KOPT-K1 (cell line): ENCODE results near the gene DENND1A.

ENCODE experiments used
- H3K27ac ChIP-seq: fragments of 200-600 bp; sonication (generic); 2 replicates; pipeline ENCODE4 v1.5.1; 2016; ENCODE audit warnings: antibody characterized with exemption, mild to moderate bottlenecking, low read depth, low read length; ENCODE audit not compliant: poor library complexity, severe bottlenecking
- H3K36me3 ChIP-seq: fragments of 200-600 bp; sonication (generic); 2 replicates; pipeline ENCODE4 v1.5.1; 2017; ENCODE audit warnings: antibody characterized with exemption, mild to moderate bottlenecking, low read length, moderate library complexity; ENCODE audit not compliant: insufficient read depth
- H3K9me3 ChIP-seq: fragments of 200-600 bp; sonication (generic); 2 replicates; pipeline ENCODE4 v1.5.1; 2017; ENCODE audit warnings: antibody characterized with exemption, low read length, mild to moderate bottlenecking; ENCODE audit not compliant: insufficient read depth, poor library complexity, severe bottlenecking

The DENND1A gene

DNA sequence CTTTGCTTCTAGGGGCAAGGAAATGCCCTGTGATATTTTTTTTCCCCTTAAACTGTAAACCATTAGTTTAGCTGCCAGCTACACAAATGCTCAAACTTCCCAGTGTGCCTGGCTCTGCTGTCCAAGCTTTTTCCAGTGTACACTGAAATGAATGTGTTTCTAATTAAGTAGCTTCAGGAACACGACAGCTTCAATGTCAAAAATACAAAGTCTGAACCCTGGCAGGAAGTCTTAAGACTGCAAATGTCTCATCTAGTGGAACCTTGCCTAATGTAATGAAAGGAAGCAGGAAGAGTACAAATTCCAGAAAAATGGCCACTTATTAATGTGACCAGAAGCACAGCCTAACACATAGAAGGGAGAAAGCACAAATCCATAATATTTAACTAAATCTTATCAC lies 318.7 kb downstream of the DENND1A start:
- H3K9me3 ChIP-seq: no peaks in the 10 kb centered on the region
- no peaks in the 10 kb centered on the region for H3K36me3 ChIP-seq
- H3K27ac ChIP-seq: no peak overlapping the region

DNA sequence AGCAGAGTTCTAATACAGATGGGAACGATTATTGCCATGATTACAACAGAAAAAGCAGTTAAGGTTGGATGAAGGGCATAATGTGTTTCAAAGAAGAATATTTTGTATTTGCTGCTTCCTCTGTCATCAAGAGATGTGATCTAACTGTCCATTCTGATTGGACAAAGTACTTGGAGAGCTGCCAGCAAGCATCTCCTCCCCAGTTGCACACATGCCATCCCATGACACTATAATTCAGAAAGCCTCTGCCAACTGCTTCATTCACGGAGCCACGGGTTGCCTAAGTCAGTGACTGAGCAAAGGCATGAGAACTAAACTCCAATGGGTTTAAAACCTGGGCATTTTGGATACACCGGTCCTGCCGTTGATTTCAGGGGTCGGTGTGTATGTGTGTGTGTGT lies 320.1 kb downstream of the DENND1A start:
- no peak overlapping the region for H3K27ac ChIP-seq
- no peaks in the 10 kb centered on the region for H3K9me3 ChIP-seq
- H3K36me3 ChIP-seq: no peaks in the 10 kb centered on the region

DNA sequence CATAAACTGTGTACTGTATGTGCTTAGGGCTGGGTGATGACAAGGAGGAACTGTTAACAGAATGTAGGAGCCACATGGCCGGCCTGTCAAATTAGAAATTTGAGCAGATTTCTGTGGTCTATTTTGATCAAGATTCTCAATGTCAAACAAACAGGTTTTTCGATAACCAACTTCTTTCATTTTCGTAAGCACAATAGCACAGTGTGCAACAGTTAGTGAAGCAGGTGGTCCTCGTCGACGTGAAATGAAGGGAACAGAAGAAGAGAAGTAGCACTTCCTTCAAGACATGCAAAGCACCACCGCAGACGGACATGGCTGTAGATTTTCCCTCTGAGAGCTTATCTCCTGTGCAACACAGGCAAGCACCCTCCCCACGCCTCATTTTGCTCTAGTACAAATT lies 321.8 kb downstream of the DENND1A start:
- H3K36me3 ChIP-seq: no peaks in the 10 kb centered on the region
- no peaks in the 10 kb centered on the region for H3K9me3 ChIP-seq
- no peak overlapping the region for H3K27ac ChIP-seq

GRCh38 chr9:123607479-123607878 lies 322.4 kb downstream of the DENND1A start:
- H3K9me3 ChIP-seq: no peaks in the 10 kb centered on the region
- H3K36me3 ChIP-seq: no peaks in the 10 kb centered on the region
- no peak overlapping the region for H3K27ac ChIP-seq

- Histone ChIP-seq H3K9me3 (no peaks in the 10 kb centered on the region), H3K27ac (no peak overlapping the region), H3K36me3 (no peaks in the 10 kb centered on the region)
Observed at GRCh38 chr9:123606141-123606540, 323.8 kb downstream of the DENND1A start.

- Histone ChIP-seq H3K27ac (no peak overlapping the region), H3K36me3 (no peaks in the 10 kb centered on the region)
Observed at GRCh38 chr9:123605286-123605685, 324.6 kb downstream of the DENND1A start.

GRCh38 chr9:123604861-123605260 lies 325.1 kb downstream of the DENND1A start:
- H3K27ac ChIP-seq: no peak overlapping the region
- H3K9me3 ChIP-seq: no peaks in the 10 kb centered on the region
- H3K36me3 ChIP-seq: no peaks in the 10 kb centered on the region

More at GRCh38 chr9:123605286-123605685, 324.6 kb downstream of the DENND1A start:
- no peaks in the 10 kb centered on the region for H3K9me3 ChIP-seq

GRCh38 chr9:123601828-123602227 lies 328.1 kb downstream of the DENND1A start:
- Histone ChIP-seq H3K9me3 (no peaks in the 10 kb centered on the region), H3K27ac (no peak overlapping the region), H3K36me3 (no peaks in the 10 kb centered on the region)

DNA sequence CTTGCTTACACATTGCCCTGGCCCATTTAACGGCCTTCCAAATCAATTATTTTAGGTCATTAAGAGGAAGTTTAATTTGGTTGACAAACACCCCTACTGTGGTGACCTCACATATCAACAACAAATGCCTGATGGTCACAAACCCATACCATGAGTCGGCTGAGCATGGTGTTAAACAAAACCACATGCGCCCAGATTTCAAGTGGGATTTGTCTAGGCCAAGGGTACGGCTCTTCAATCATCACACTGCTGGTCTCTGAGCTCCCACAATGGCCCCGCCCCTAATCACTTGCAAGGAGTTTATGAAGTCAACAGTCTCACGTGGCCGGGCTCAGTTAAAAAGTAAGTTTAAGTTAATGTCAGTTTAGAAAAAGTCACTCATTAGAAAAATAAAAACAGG lies 330.1 kb downstream of the DENND1A start:
- no peak overlapping the region for H3K27ac ChIP-seq
- no peaks in the 10 kb centered on the region for H3K36me3 ChIP-seq
- no peaks in the 10 kb centered on the region for H3K9me3 ChIP-seq

DNA sequence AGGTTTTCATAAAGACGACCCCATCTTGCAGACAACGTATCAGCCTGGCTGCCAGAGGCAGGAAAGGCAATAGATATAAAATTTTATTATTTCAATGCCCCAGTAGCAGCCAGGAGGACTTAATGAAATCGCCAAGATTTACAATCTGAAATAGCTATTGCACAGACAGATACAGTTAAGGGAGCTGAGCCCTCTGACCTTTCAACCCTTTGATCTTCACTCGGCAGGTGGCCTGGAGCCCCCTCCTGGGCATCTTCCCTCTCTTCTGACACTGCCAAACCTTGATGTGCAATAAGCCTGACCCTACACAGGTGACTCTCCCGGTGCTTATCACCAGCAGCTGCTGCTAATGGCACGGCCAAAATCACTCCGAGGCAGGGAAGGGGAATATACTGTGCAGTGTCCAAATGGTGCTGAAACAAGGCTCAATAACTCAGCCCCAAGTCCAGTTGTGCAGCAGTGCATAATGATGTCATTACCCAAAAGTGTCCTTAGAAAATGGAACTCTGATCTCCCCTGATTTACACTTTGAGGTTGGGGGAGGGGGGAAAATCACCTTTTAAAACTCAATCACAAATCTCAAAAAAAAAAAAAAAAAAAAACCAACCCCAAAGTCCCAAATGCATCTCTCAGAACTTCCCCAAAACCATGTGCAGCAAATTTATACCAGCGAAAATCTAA lies 331.9 kb downstream of the DENND1A start:
- no peaks in the 10 kb centered on the region for H3K9me3 ChIP-seq
- H3K27ac ChIP-seq: no peak overlapping the region
- no peaks in the 10 kb centered on the region for H3K36me3 ChIP-seq

DNA sequence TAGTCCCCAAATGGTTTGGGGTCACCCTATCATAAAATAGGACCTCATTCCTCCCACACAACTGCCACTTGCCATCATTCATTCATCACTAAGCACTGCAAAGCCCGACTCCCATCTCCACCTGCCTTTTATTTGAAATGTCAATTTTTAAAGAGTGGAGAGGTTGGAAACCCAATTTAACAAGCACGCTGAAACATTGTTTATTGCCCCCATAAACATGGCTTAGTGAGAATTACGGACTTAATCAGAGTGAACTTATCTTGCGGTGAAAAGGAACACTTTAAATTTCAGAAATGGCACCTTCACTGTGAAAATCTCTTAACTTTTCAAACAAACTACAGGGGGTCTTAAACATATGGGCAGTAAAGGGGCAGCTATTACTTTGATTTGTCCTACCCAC lies 332.9 kb downstream of the DENND1A start:
- no peaks in the 10 kb centered on the region for H3K36me3 ChIP-seq
- H3K9me3 ChIP-seq: no peaks in the 10 kb centered on the region
- H3K27ac ChIP-seq: no peak overlapping the region

DNA sequence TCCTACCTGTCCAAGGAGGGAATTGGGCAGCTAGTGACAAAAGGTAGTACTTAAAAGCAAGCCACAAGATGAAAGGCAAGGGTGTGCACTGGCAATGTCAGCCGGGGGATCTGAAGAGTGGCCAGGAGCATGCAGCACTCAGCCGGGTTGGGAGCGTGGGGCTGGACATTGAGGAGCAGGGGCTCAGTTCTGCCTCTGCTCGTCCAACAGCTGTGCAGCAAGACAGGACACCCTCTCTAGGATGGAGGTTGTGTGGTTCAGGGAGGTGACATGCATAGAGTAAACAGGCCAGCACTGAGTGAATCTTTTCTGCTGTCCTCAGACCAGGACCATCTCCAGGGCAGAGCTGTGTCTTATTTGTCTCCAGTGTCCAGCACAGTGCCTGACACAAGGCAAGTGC lies 338.6 kb downstream of the DENND1A start:
- Histone ChIP-seq H3K9me3 (peaks cover 16% of the 10 kb centered on the region), H3K36me3 (peaks cover 5% of the 10 kb centered on the region; the same call in 1 of the 2 replicates), H3K27ac (no peak overlapping the region)

GRCh38 chr9:123590499-123590898 lies 339.4 kb downstream of the DENND1A start:
- Histone ChIP-seq H3K27ac (no peak overlapping the region), H3K9me3 (peaks cover 16% of the 10 kb centered on the region), H3K36me3 (peaks cover 6% of the 10 kb centered on the region; the same call in 1 of the 2 replicates)

GRCh38 chr9:123589361-123590239 lies 340.3 kb downstream of the DENND1A start:
- peaks cover 16% of the 10 kb centered on the region for H3K9me3 ChIP-seq
- no peak overlapping the region for H3K27ac ChIP-seq
- peaks cover 6% of the 10 kb centered on the region; the same call in 1 of the 2 replicates for H3K36me3 ChIP-seq

GRCh38 chr9:123586275-123586674 lies 343.7 kb downstream of the DENND1A start:
- no peak overlapping the region for H3K27ac ChIP-seq
- peaks cover 16% of the 10 kb centered on the region for H3K9me3 ChIP-seq
- peaks cover 6% of the 10 kb centered on the region; the same call in 1 of the 2 replicates for H3K36me3 ChIP-seq
